K562 (cell line): Measurements from ENCODE around the gene ODAD2. TPM values are rescaled to one million over a fixed set of nuclear protein-coding genes. Genes with fewer than 3 reads are reported as not detected.

Experiments
- ATAC-seq: fragments of 200-7000 bp; cut with Tn5 transposase; 3 replicates; pipeline ENCODE4 v1.9.1; 2020; ENCODE audit warnings: moderate library complexity
- BruUV-seq: library from RNA; stranded (reverse); fragments of 400-500 nt; replicated peaks from 2 replicates; lab custom pipeline; 2021; lab: Mats Ljungman, UMichigan
- CTCF ChIA-PET: fragments of 300-600 bp; formaldehyde crosslinking; extraction: SDS; loops from one replicate; lab custom pipeline; 2021; ENCODE audit warnings: low intra/inter-chr PET ratio; lab: Yijun Ruan, JAX
- POLR2A ChIA-PET: fragments of 300-600, 350-650 bp; sonication (Branson Sonifier 250); formaldehyde crosslinking; extraction: SDS; loops from one replicate; lab custom pipeline; 2021; ENCODE audit warnings: antibody characterized with exemption, inconsistent platforms; lab: Yijun Ruan, JAX
- DNase-seq, 4 experiments: peaks; one replicate each; pipeline versions ENCODE4 v3.0.0 to v3.0.0-alpha.2; 2011 to 2018; ENCODE audit warnings: low spot score in 3 of 4, mixed read lengths in 3 of 4; ENCODE audit errors: extremely low read depth in 1 of 4
- FAIRE-seq: peaks from 2 replicates; lab custom pipeline; 2011; peaks lifted over from hg19 to GRCh38; lab: Jason Lieb, UNC
- H2AFZ ChIP-seq: 2 replicates; pipeline ENCODE4 v1.6.0; 2011; ENCODE audit warnings: low read depth, low read length, control low read depth, inconsistent platforms
- H3K27ac ChIP-seq: fragments of 200-600 bp; 3 replicates; pipeline ENCODE4 v1.8.0; 2011; ENCODE audit warnings: low read depth, mild to moderate bottlenecking, control low read depth, inconsistent platforms, low read length, moderate library complexity, mixed read lengths; ENCODE audit errors: extremely low read depth
- H3K27me3 ChIP-seq, 2 experiments: fragments of 300-600 bp in 1 of 2; 2 replicates in 1 of 2; 3 replicates in 1 of 2; pipeline versions ENCODE4 v1.6.0 to v1.8.0; 2011; ENCODE audit warnings: inconsistent platforms in 2 of 2, low read length in 2 of 2, mild to moderate bottlenecking in 1 of 2, mixed read lengths in 1 of 2, moderate library complexity in 1 of 2; ENCODE audit not compliant: control insufficient read depth in 2 of 2, insufficient read depth in 2 of 2
- H3K36me3 ChIP-seq: fragments of 300-600 bp; 3 replicates; pipeline ENCODE4 v1.8.0; 2011; ENCODE audit warnings: mild to moderate bottlenecking, low read length, inconsistent platforms; ENCODE audit not compliant: control insufficient read depth, insufficient read depth
- H3K4me1 ChIP-seq, 2 experiments: fragments of 200-600 bp in 1 of 2; replicated peaks in 1 of 2; 2 replicates in 1 of 2; 3 replicates in 1 of 2; pipeline versions ENCODE4 v1.5.1 to v1.8.0; 2011; ENCODE audit warnings: inconsistent platforms in 2 of 2, low read length in 2 of 2, mild to moderate bottlenecking in 1 of 2, mixed read lengths in 1 of 2, moderate library complexity in 1 of 2; ENCODE audit not compliant: control insufficient read depth in 2 of 2, insufficient read depth in 2 of 2
- H3K4me2 ChIP-seq: 2 replicates; pipeline ENCODE4 v1.6.1; 2011; ENCODE audit warnings: low read length, control low read depth, inconsistent platforms, mixed read lengths; ENCODE audit not compliant: insufficient read depth
- H3K4me3 ChIP-seq: fragments of 200-600 bp; sonication (generic), shearing (Covaris generic); 2 replicates; pipeline ENCODE4 v1.5.1; 2016; ENCODE audit warnings: control low read depth, inconsistent platforms
- H3K79me2 ChIP-seq: fragments of 200-600 bp; 3 replicates; pipeline ENCODE4 v1.8.0; 2011; ENCODE audit warnings: low read length, inconsistent platforms; ENCODE audit not compliant: control insufficient read depth, insufficient read depth
- H3K9ac ChIP-seq, 2 experiments: 2 replicates each; pipeline versions ENCODE4 v1.6.0 to v1.6.1; 2011; ENCODE audit warnings: low read depth in 2 of 2, low read length in 2 of 2, control low read depth in 1 of 2, inconsistent platforms in 1 of 2, mild to moderate bottlenecking in 1 of 2, mixed read lengths in 1 of 2; ENCODE audit not compliant: insufficient read depth in 1 of 2
- H3K9me1 ChIP-seq: one replicate; pipeline ENCODE4 v1.6.0; 2011; ENCODE audit warnings: inconsistent platforms, mild to moderate bottlenecking, low read length, moderate library complexity; ENCODE audit not compliant: control insufficient read depth, insufficient read depth
- H3K9me3 ChIP-seq: replicated peaks from 2 replicates; pipeline ENCODE4 v1.5.1; 2011; ENCODE audit warnings: low read depth, low read length, inconsistent platforms; ENCODE audit not compliant: control insufficient read depth, insufficient read depth
- H4K20me1 ChIP-seq: replicated peaks from 2 replicates; pipeline ENCODE4 v1.6.1; 2011; ENCODE audit warnings: low read length, inconsistent platforms, mixed read lengths; ENCODE audit not compliant: control insufficient read depth, insufficient read depth
- FOXJ3 ChIP-seq: sonication (generic); formaldehyde crosslinking; IDR thresholded peaks from 2 replicates; pipeline ENCODE4 v1.4.0; 2020; ENCODE audit warnings: mild to moderate bottlenecking, missing genetic modification reagents
- SMAD4 ChIP-seq: fragments of 250-450 bp; sonication (Bioruptor Pico); conservative IDR thresholded peaks from 2 replicates; pipeline ENCODE4 v1.8.0; 2021; ENCODE audit warnings: inconsistent platforms, mild to moderate bottlenecking, moderate library complexity
- ZNF232 ChIP-seq: sonication (generic); formaldehyde crosslinking; IDR thresholded peaks from 2 replicates; pipeline ENCODE4 v1.8.0; 2022; ENCODE audit warnings: mild to moderate bottlenecking, missing genetic modification reagents
- WGBS: fragments of 100-300 bp; shearing (Covaris generic); methylation state at CpG from one replicate; pipeline ENCODE4 v1.1.6; 2016; ENCODE audit warnings: low coverage, mixed read lengths; ENCODE audit not compliant: insufficient coverage; ENCODE audit errors: missing lambda C conversion rate; 5-methylcytosine and 5-hydroxymethylcytosine counted together
- in situ Hi-C: fragments of 300-500 bp; cut with MboI; formaldehyde crosslinking; loops from 4 replicates; pipeline ENCODE4 v1.15.0; 2018; ENCODE audit warnings: inconsistent platforms, mixed read lengths
- intact Hi-C: fragments of 100-400 bp; cut with micrococcal nuclease; formaldehyde crosslinking; loops from 2 replicates; pipeline ENCODE4 v1.14.2; 2022
- polyA plus RNA-seq, 8 experiments: library from polyadenylated mRNA; depleted of rRNA in 4 of 8; stranded (reverse) in 5 of 8; unstranded in 3 of 8; fragments of >200 nt; fragmentation: Nextera tagmentation in 2 of 8; fragmentation: Illumina TruSeq in 1 of 8; extraction: Ambion mirVana in 2 of 8; extraction: Trizol in 1 of 8; gene quantifications; 2 replicates each; pipeline versions ENCODE4 v1.2.1 to v1.2.3, GENCODE V29; 2011 to 2014; ENCODE audit warnings: inconsistent platforms in 1 of 8, missing spikeins in 1 of 8
- total RNA-seq, 7 experiments: library from RNA; depleted of rRNA in 6 of 7; stranded (reverse); fragments of >200 nt in 6 of 7; fragmentation: Illumina TruSeq in 2 of 7; extraction: Trizol in 2 of 7; gene quantifications; 2 replicates each; pipeline versions ENCODE4 v1.2.1 to v1.2.3, GENCODE V29; 2011 to 2021; ENCODE audit warnings: low replicate concordance in 1 of 7
- TF ChIP-seq, protein P1 (sequence below), 2 experiments: fragments of 450-650 bp in 1 of 2; sonication (generic) in 1 of 2; formaldehyde crosslinking in 1 of 2; IDR thresholded peaks; 2 replicates each; pipeline versions ENCODE4 v1.7.1 to v1.9.0; 2016 to 2022; ENCODE audit warnings: inconsistent platforms in 1 of 2, mild to moderate bottlenecking in 1 of 2, missing genetic modification reagents in 1 of 2

The ODAD2 gene
- total and polyA plus RNA-seq, 9 of the 15 experiments (the other 6 are each of a cell fraction or from before 2014, with no cell fraction given): not detected

DNA sequence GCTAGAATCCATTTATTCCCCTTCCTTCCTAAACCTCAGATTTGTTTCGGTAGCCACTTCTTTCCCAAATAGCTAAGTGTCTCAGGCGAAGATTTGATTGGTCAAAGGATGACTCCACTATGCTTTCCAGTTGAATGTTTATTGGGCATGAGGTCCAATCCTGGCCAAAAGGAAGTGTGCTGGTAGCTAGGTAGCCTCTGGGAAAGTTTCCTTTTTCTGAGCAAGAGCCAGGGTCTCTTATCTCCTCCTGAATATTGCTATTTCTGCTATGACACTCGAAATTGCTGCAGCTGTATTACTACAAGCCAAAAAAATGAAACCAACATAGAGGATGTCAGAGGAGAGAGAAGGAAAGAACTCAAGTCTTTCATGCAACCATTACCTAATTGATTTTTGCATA is 199.8 kb downstream of the ODAD2 start:
- no peak for ATAC-seq
- no peaks in the 10 kb centered on the region for H3K36me3 ChIP-seq
- no peak overlapping the region for H3K4me3 ChIP-seq
- no peak overlapping the region for H3K4me2 ChIP-seq
- H2AFZ ChIP-seq: no peak overlapping the region
- H3K4me1 ChIP-seq: no peaks in the 10 kb centered on the region
- no peaks in the 10 kb centered on the region for H3K9me1 ChIP-seq
- WGBS: 0% methylated on average over 3 of the region's 3 CpGs
- no peak for TF ChIP-seq SMAD4
- TF ChIP-seq, protein P1, sequence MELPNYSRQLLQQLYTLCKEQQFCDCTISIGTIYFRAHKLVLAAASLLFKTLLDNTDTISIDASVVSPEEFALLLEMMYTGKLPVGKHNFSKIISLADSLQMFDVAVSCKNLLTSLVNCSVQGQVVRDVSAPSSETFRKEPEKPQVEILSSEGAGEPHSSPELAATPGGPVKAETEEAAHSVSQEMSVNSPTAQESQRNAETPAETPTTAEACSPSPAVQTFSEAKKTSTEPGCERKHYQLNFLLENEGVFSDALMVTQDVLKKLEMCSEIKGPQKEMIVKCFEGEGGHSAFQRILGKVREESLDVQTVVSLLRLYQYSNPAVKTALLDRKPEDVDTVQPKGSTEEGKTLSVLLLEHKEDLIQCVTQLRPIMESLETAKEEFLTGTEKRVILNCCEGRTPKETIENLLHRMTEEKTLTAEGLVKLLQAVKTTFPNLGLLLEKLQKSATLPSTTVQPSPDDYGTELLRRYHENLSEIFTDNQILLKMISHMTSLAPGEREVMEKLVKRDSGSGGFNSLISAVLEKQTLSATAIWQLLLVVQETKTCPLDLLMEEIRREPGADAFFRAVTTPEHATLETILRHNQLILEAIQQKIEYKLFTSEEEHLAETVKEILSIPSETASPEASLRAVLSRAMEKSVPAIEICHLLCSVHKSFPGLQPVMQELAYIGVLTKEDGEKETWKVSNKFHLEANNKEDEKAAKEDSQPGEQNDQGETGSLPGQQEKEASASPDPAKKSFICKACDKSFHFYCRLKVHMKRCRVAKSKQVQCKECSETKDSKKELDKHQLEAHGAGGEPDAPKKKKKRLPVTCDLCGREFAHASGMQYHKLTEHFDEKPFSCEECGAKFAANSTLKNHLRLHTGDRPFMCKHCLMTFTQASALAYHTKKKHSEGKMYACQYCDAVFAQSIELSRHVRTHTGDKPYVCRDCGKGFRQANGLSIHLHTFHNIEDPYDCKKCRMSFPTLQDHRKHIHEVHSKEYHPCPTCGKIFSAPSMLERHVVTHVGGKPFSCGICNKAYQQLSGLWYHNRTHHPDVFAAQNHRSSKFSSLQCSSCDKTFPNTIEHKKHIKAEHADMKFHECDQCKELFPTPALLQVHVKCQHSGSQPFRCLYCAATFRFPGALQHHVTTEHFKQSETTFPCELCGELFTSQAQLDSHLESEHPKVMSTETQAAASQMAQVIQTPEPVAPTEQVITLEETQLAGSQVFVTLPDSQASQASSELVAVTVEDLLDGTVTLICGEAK (IDR thresholded peaks at IDR 0.05): no peak
- TF ChIP-seq, protein P1 (CRISPR knock-in tag; IDR thresholded peaks at IDR 0.05): no peak
- no peak for TF ChIP-seq FOXJ3 (CRISPR knock-in tag)
- no peak for TF ChIP-seq ZNF232 (CRISPR knock-in tag)
- TF ChIP-seq, all 486 proteins: peak for 0
- ChIA-PET POLR2A (interaction anchor here (0.6 to 1.8 kb wide), 3 partner anchors 9 to 148 kb away, joined by 3 to 7 read pairs (median 3); no protein-coding TSS in a partner anchor), CTCF (no interaction called here)
- Histone ChIP-seq H3K27ac (no peak overlapping the region), H4K20me1 (no peaks in the 10 kb centered on the region), H3K9ac (no peak overlapping the region), H3K9me3 (no peaks in the 10 kb centered on the region), H3K79me2 (no peaks in the 10 kb centered on the region), H3K27me3 (no peaks in the 10 kb centered on the region)
- BruUV-seq: no TSS peak
- in situ Hi-C loops: no loop called here
- intact Hi-C loops: no loop called here
- FAIRE-seq (no peak), DNase-seq (no peak)
